ENCODE measurements around the gene ADAMTS19. TPM values are rescaled to one million over a fixed set of nuclear protein-coding genes. Genes with fewer than 3 reads are reported as not detected.

The ADAMTS19 gene
- total and polyA plus RNA-seq, 2 experiments from 2014 or later: not detected

GRCh38 chr5:129476751-129477150 is 16.7 kb downstream of the ADAMTS19 start:
- no peak overlapping the region for H3K4me2 ChIP-seq (ENCODE audit: unreplicated experiment)
- in situ Hi-C loops (cut with MboI): no loop called here

GRCh38 chr5:129477532-129477931 is 17.4 kb downstream of the ADAMTS19 start:
- H3K27me3 ChIP-seq (replicated peaks; ENCODE audit: insufficient read depth): no peaks in the 10 kb centered on the region
- WGBS, 2 experiments (ENCODE audit: low coverage in 1 of 2, low lambda C conversion rate in 2 of 2, missing lambda C conversion rate in 2 of 2): 0 to 3% methylated on average over 1 of the region's 1 CpG
- in situ Hi-C loops (cut with MboI): no loop called here

More at GRCh38 chr5:129476751-129477150, 16.7 kb downstream of the ADAMTS19 start:
- Histone ChIP-seq H3K9me3 (ENCODE audit: low read depth) (no peaks in the 10 kb centered on the region), H3F3A (ENCODE audit: insufficient read depth) (no peaks in the 10 kb centered on the region), H3K4me1 (ENCODE audit: insufficient read depth) (no peaks in the 10 kb centered on the region), H3K4me3 (no peak overlapping the region), H3K27me3 (replicated peaks; ENCODE audit: insufficient read depth) (no peaks in the 10 kb centered on the region), H3K79me2 (ENCODE audit: insufficient read depth) (no peaks in the 10 kb centered on the region), H2AFZ (no peak overlapping the region), H4K20me1 (ENCODE audit: insufficient read depth) (no peaks in the 10 kb centered on the region), H3K9me2 (ENCODE audit: insufficient read depth) (no peaks in the 10 kb centered on the region), H3K27ac (no peak overlapping the region), H3K9ac (no peak overlapping the region), H3K36me3 (ENCODE audit: low read depth) (no peaks in the 10 kb centered on the region)
- no peak for DNase-seq
- TF ChIP-seq EZH2 (IDR thresholded peaks at IDR 0.05; ENCODE audit: insufficient read depth, poor library complexity, severe bottlenecking): no peak
- no peak for TF ChIP-seq EZH2phosphoT487 (IDR thresholded peaks at IDR 0.05; ENCODE audit: insufficient read depth, low read depth)

GRCh38 chr5:129481161-129481560 is 21.1 kb downstream of the ADAMTS19 start:
- Histone ChIP-seq H4K20me1 (ENCODE audit: insufficient read depth) (no peaks in the 10 kb centered on the region), H2AFZ (no peak overlapping the region), H3K9me3 (ENCODE audit: low read depth) (no peaks in the 10 kb centered on the region), H3K9me2 (ENCODE audit: insufficient read depth) (no peaks in the 10 kb centered on the region), H3K79me2 (ENCODE audit: insufficient read depth) (no peaks in the 10 kb centered on the region), H3K9ac (no peak overlapping the region), H3F3A (ENCODE audit: insufficient read depth) (no peaks in the 10 kb centered on the region), H3K27ac (no peak overlapping the region), H3K4me3 (no peak overlapping the region), H3K4me1 (ENCODE audit: insufficient read depth) (no peaks in the 10 kb centered on the region), H3K4me2 (ENCODE audit: unreplicated experiment) (no peak overlapping the region), H3K27me3 (replicated peaks; ENCODE audit: insufficient read depth) (no peaks in the 10 kb centered on the region), H3K36me3 (ENCODE audit: low read depth) (no peaks in the 10 kb centered on the region)
- DNase-seq: no peak
- TF ChIP-seq EZH2 (IDR thresholded peaks at IDR 0.05; ENCODE audit: insufficient read depth, poor library complexity, severe bottlenecking) (no peak), EZH2phosphoT487 (IDR thresholded peaks at IDR 0.05; ENCODE audit: insufficient read depth, low read depth) (no peak)
- 15 to 26% methylated on average over 3 of the region's 3 CpGs for WGBS, 2 experiments (ENCODE audit: low coverage in 1 of 2, low lambda C conversion rate in 2 of 2, missing lambda C conversion rate in 2 of 2)
- in situ Hi-C loops (cut with MboI): no loop called here

More at GRCh38 chr5:129477532-129477931, 17.4 kb downstream of the ADAMTS19 start:
- H3K9me3 ChIP-seq (ENCODE audit: low read depth): no peaks in the 10 kb centered on the region
- no peaks in the 10 kb centered on the region for H3K36me3 ChIP-seq (ENCODE audit: low read depth)
- no peak overlapping the region for H2AFZ ChIP-seq
- TF ChIP-seq EZH2 (IDR thresholded peaks at IDR 0.05; ENCODE audit: insufficient read depth, poor library complexity, severe bottlenecking) (no peak), EZH2phosphoT487 (IDR thresholded peaks at IDR 0.05; ENCODE audit: insufficient read depth, low read depth) (no peak)
- no peaks in the 10 kb centered on the region for H3F3A ChIP-seq (ENCODE audit: insufficient read depth)
- no peak overlapping the region for H3K9ac ChIP-seq
- no peak overlapping the region for H3K4me2 ChIP-seq (ENCODE audit: unreplicated experiment)
- no peaks in the 10 kb centered on the region for H3K4me1 ChIP-seq (ENCODE audit: insufficient read depth)
- no peaks in the 10 kb centered on the region for H3K9me2 ChIP-seq (ENCODE audit: insufficient read depth)
- no peaks in the 10 kb centered on the region for H4K20me1 ChIP-seq (ENCODE audit: insufficient read depth)
- DNase-seq: no peak
- H3K4me3 ChIP-seq: no peak overlapping the region
- H3K79me2 ChIP-seq (ENCODE audit: insufficient read depth): no peaks in the 10 kb centered on the region
- H3K27ac ChIP-seq: no peak overlapping the region

- no peak overlapping the region for H3K4me3 ChIP-seq
- TF ChIP-seq EZH2phosphoT487 (IDR thresholded peaks at IDR 0.05; ENCODE audit: insufficient read depth, low read depth) (no peak), EZH2 (IDR thresholded peaks at IDR 0.05; ENCODE audit: insufficient read depth, poor library complexity, severe bottlenecking) (no peak)
- no peaks in the 10 kb centered on the region for H3K36me3 ChIP-seq (ENCODE audit: low read depth)
- no peaks in the 10 kb centered on the region for H3K9me2 ChIP-seq (ENCODE audit: insufficient read depth)
- no peak for DNase-seq
- H3K27me3 ChIP-seq (replicated peaks; ENCODE audit: insufficient read depth): no peaks in the 10 kb centered on the region
- no peaks in the 10 kb centered on the region for H3K9me3 ChIP-seq (ENCODE audit: low read depth)
- H3K4me2 ChIP-seq (ENCODE audit: unreplicated experiment): no peak overlapping the region
- H3K27ac ChIP-seq: no peak overlapping the region
- no peaks in the 10 kb centered on the region for H4K20me1 ChIP-seq (ENCODE audit: insufficient read depth)
- H3F3A ChIP-seq (ENCODE audit: insufficient read depth): no peaks in the 10 kb centered on the region
- H3K79me2 ChIP-seq (ENCODE audit: insufficient read depth): no peaks in the 10 kb centered on the region
- H3K4me1 ChIP-seq (ENCODE audit: insufficient read depth): no peaks in the 10 kb centered on the region
- no peak overlapping the region for H3K9ac ChIP-seq
- H2AFZ ChIP-seq: no peak overlapping the region
- in situ Hi-C loops (cut with MboI): no loop called here
These were observed 36.3 kb downstream of the ADAMTS19 start for GRCh38 chr5:129496421-129496820.
